ENCODE results near the gene ATP2B2.

ATP2B2 gene

DNA sequence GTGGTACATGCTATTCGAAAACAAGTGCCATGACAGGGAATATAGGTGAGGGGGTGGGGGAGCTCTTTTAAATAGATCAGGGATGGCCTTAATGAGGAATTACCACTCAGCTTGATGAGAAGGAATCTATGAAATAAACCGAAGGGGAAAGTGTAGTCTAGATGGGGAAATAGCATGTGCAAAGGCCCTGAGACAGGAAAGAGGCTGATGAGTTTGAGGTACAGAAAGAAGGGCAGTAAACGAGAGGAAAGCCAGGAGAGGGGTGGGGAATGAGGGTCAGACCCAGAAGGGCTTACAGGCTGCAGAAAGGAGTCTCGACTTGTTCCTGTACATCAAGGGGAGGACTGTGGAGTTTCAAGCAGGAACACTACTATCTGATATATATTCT is 12.2 kb downstream of the ATP2B2 start:
- in situ Hi-C loops (cut with HindIII; ENCODE audit: low pct_unique_long_range_greater_than_20kb, low sequenced_read_pairs) = no loop called here
- no peak for DNase-seq (ENCODE audit: low read depth in 1 of 2, low spot score in 1 of 2)
- TF ChIP-seq JUND (IDR thresholded peaks at IDR 0.05; ENCODE audit: low read depth) = no peak

GRCh38 chr3:10492364-10493201 is 12.8 kb downstream of the ATP2B2 start:
- TF ChIP-seq JUND (IDR thresholded peaks at IDR 0.05; ENCODE audit: low read depth) = no peak
- no peak for DNase-seq (ENCODE audit: low read depth in 1 of 2, low spot score in 1 of 2)
- in situ Hi-C loops (cut with HindIII; ENCODE audit: low pct_unique_long_range_greater_than_20kb, low sequenced_read_pairs) = no loop called here

- DNase-seq (ENCODE audit: low read depth in 1 of 2, low spot score in 1 of 2) = no peak
- in situ Hi-C loops (cut with HindIII; ENCODE audit: low pct_unique_long_range_greater_than_20kb, low sequenced_read_pairs) = no loop called here
- no peak for TF ChIP-seq JUND (IDR thresholded peaks at IDR 0.05; ENCODE audit: low read depth)
These were observed 15.5 kb downstream of the ATP2B2 start for GRCh38 chr3:10489746-10490483.

- no peak for TF ChIP-seq JUND (IDR thresholded peaks at IDR 0.05; ENCODE audit: low read depth)
- DNase-seq (ENCODE audit: low read depth in 1 of 2, low spot score in 1 of 2) = no peak
- in situ Hi-C loops (cut with HindIII; ENCODE audit: low pct_unique_long_range_greater_than_20kb, low sequenced_read_pairs) = no loop called here
These were observed 17.3 kb downstream of the ATP2B2 start for GRCh38 chr3:10487988-10488633.

- no peak for TF ChIP-seq JUND (IDR thresholded peaks at IDR 0.05; ENCODE audit: low read depth)
- no peak for DNase-seq (ENCODE audit: low read depth in 1 of 2, low spot score in 1 of 2)
- in situ Hi-C loops (cut with HindIII; ENCODE audit: low pct_unique_long_range_greater_than_20kb, low sequenced_read_pairs) = no loop called here
These were observed 19.6 kb downstream of the ATP2B2 start for GRCh38 chr3:10485806-10486205.

DNA sequence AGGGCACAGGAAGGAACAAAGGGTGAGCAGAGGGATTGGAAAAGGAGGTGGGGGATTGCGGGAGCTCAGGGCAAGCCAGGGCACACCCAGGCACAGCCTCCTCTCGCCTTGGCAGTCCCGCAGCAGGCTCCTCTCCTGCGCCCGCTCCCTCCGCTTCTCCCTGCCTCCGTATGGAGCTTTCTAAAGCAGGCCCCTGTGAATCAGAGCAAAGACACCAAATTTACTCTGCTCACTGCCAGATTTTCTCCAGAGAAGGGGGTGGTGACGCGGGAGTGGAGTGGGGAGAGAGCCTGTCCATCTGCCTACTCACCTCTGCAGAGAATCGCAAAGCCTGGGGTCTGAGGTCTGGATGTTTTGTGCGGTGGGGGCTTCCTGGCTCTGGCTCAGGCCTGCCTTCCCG is 20.0 kb downstream of the ATP2B2 start:
- in situ Hi-C loops (cut with HindIII; ENCODE audit: low pct_unique_long_range_greater_than_20kb, low sequenced_read_pairs) = no loop called here
- TF ChIP-seq JUND (IDR thresholded peaks at IDR 0.05; ENCODE audit: low read depth) = no peak
- no peak for DNase-seq (ENCODE audit: low read depth in 1 of 2, low spot score in 1 of 2)

- TF ChIP-seq JUND (IDR thresholded peaks at IDR 0.05; ENCODE audit: low read depth) = no peak
- DNase-seq (ENCODE audit: low read depth in 1 of 2, low spot score in 1 of 2) = no peak
- in situ Hi-C loops (cut with HindIII; ENCODE audit: low pct_unique_long_range_greater_than_20kb, low sequenced_read_pairs) = no loop called here
These were observed 20.7 kb downstream of the ATP2B2 start for GRCh38 chr3:10484709-10485108.

DNA sequence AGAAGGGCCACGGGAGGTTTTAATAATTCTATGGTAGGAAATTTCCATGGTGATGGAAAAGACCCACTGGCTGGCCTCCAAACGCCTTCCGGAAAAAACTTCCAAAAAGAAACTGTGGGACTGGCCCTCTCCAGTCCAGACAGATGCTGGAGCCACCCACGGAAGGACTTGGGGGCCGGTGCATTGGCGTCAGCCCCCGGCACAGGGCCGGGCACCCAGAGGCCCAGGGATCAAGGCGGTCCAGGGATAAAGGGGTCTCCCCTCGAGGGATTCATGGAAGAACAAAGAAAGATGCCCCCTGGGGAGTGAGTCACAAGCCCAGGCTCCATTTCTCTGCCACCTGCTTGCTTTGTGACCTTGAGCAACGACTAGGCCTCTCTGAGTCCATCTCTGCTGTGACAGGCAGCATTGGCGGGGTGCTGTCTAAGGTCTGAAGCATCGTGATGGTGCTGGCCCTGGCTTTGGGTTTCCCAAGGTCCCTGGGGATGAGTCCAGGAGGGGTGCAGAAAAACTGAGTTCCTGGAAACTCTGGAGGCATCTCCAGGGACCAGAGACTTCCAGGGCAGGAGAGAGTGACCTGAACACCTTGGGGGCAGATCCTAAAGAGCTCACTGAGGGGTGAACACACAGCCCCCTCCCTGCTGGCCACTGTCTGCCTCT is 21.6 kb downstream of the ATP2B2 start:
- TF ChIP-seq JUND (IDR thresholded peaks at IDR 0.05; ENCODE audit: low read depth) = no peak
- in situ Hi-C loops (cut with HindIII; ENCODE audit: low pct_unique_long_range_greater_than_20kb, low sequenced_read_pairs) = no loop called here
- DNase-seq (ENCODE audit: low read depth in 1 of 2, low spot score in 1 of 2) = no peak

DNA sequence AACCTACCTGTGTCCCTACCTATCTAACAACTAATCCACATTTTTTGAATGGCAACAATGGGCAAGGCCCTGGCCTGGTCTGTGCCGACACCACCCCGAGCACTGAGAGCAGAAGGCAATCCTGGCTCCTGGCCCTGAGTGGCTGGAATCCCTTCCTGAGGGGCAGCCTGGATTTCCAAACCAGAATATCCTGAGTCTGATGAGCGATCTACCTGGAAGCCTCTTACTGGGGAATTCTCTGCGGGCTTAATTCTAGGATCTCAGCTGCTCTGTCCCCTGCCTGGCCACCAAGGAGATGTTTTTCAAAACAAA is 22.1 kb downstream of the ATP2B2 start:
- in situ Hi-C loops (cut with HindIII; ENCODE audit: low pct_unique_long_range_greater_than_20kb, low sequenced_read_pairs) = no loop called here
- DNase-seq (ENCODE audit: low read depth in 1 of 2, low spot score in 1 of 2) = no peak
- no peak for TF ChIP-seq JUND (IDR thresholded peaks at IDR 0.05; ENCODE audit: low read depth)

DNA sequence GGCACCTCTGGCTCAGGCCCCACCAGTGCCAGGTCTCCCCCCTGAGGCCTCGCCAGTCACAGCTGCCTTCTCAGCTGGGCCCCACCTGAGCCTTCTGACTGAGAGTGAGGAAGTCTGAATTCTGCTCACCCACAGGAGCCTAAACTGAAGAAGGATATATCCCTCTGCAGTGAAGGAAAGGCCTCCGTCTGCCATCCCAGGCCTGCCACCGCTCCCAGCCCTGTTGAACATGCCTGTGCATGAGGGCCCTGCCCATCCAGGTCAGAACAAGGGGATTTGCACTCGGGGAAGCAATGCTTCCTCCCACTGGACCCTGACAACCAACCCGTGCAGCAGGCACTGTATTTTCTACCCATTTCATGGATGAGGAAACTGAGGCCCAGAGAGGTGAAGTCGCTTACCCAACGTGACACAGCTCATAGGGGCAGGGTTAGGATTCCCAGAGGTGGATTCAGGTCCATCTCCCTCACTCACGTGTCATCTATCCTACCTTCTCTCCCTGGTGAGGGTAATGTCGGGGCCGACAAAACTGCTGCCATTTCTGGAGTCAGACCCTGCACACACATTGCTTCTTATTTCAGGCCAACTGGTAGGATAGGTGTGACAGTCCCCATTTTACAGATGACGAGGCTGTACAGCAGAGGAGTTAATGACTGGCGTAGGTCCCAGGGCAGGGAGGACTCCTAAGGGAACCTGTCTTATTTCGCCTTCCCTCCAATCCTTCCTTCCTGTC is 22.6 kb downstream of the ATP2B2 start:
- in situ Hi-C loops (cut with HindIII; ENCODE audit: low pct_unique_long_range_greater_than_20kb, low sequenced_read_pairs) = no loop called here
- DNase-seq (ENCODE audit: low read depth in 1 of 2, low spot score in 1 of 2) = no peak
- TF ChIP-seq JUND (IDR thresholded peaks at IDR 0.05; ENCODE audit: low read depth) = no peak

DNA sequence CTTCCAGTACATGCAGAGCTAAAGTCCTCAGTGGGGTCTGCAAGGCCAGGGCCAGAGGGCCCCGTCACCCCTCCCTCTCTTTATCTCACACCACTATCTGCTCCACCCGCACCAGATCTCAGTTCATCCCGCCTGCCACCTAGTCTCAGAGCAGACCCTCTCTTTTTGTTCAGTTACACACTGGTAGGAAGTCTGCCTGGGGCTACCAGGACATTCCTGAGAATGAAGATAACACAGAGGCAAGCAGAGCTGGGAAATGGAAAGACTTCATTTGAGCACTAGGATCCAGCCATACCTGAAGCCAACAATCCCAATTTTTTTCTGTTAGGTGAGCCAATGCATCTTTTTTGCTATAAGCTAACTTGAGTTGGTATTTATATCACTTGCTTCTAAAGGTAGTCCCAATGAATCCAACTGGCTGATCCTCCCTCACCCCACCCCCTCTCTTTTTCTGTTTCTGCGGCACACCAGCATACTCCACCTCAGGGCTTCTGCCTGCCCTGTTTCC is 24.5 kb downstream of the ATP2B2 start:
- in situ Hi-C loops (cut with HindIII; ENCODE audit: low pct_unique_long_range_greater_than_20kb, low sequenced_read_pairs) = no loop called here
- no peak for TF ChIP-seq JUND (IDR thresholded peaks at IDR 0.05; ENCODE audit: low read depth)
- DNase-seq (ENCODE audit: low read depth in 1 of 2, low spot score in 1 of 2) = no peak

DNA sequence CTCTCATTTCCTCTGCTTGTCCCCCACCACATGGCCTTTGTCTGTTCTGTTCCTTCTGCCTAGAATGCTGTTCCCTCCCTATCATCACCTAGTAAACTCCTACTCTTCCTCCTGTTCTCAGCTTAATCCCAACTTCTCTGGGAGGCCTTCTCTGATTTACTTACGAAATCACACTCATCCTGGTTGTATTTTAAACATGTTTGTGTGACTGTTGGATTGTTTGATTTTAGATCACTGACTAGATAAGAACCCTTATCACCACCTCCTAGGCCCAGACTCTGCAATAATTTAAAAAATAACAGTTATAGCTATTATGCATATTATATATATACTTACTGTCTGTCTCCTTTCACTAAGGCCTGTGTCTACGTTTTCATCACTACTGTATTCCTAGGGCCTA is 26.1 kb downstream of the ATP2B2 start:
- DNase-seq (ENCODE audit: low read depth in 1 of 2, low spot score in 1 of 2) = no peak
- in situ Hi-C loops (cut with HindIII; ENCODE audit: low pct_unique_long_range_greater_than_20kb, low sequenced_read_pairs) = no loop called here
- TF ChIP-seq JUND (IDR thresholded peaks at IDR 0.05; ENCODE audit: low read depth) = no peak

Data from T47D (cell line).